ENCODE data around the gene CACNA1G. TPM values are rescaled to one million over a fixed set of nuclear protein-coding genes. Genes with fewer than 3 reads are reported as not detected.

The CACNA1G gene
- polyA plus RNA-seq, 1 donor from 2014 or later, result 10.9 TPM

- Histone ChIP-seq H3K79me2 (replicated peaks; ENCODE audit: insufficient read depth, low read length) (no peaks in the 10 kb centered on the region), H3K4me3 (ENCODE audit: low read length) (no peak overlapping the region), H3K4me2 (ENCODE audit: low read length) (no peak overlapping the region), H3F3A (ENCODE audit: insufficient read depth, low read length, poor library complexity, severe bottlenecking) (no peaks in the 10 kb centered on the region), H3K9me3 (ENCODE audit: low read length) (no peaks in the 10 kb centered on the region), H4K20me1 (ENCODE audit: insufficient read depth) (no peaks in the 10 kb centered on the region), H3K27me3 (ENCODE audit: insufficient read depth, low read depth, low read length) (peaks cover 35% of the 10 kb centered on the region), H3K27ac (ENCODE audit: low read length) (no peak overlapping the region), H3K9me2 (ENCODE audit: insufficient read depth, low read length) (no peaks in the 10 kb centered on the region), H3K9ac (ENCODE audit: low read length) (no peak overlapping the region), H3K36me3 (ENCODE audit: insufficient read depth, low read length) (no peaks in the 10 kb centered on the region), H2AFZ (ENCODE audit: low read depth, low read length) (no peak overlapping the region)
- TF ChIP-seq RAD21 (conservative IDR thresholded peaks at IDR 0.05) (no peak), MXI1 (conservative IDR thresholded peaks at IDR 0.05; ENCODE audit: poor library complexity, severe bottlenecking) (no peak), EP300 (conservative IDR thresholded peaks at IDR 0.05; ENCODE audit: poor library complexity, severe bottlenecking) (no peak), SMC3 (conservative IDR thresholded peaks at IDR 0.05; ENCODE audit: poor library complexity) (no peak), CTCF (IDR thresholded peaks at IDR 0.05; ENCODE audit: poor library complexity, severe bottlenecking) (no peak), POLR2AphosphoS5 (IDR thresholded peaks at IDR 0.05) (no peak), TAF1 (IDR thresholded peaks at IDR 0.05; ENCODE audit: low read depth) (no peak), REST (IDR thresholded peaks at IDR 0.05; ENCODE audit: borderline replicate concordance) (no peak)
Observed at GRCh38 chr17:50556803-50557202, 3.7 kb upstream of the CACNA1G start.

- H2AFZ ChIP-seq (ENCODE audit: low read depth, low read length), result no peak overlapping the region
- H3K36me3 ChIP-seq (ENCODE audit: insufficient read depth, low read length), result no peaks in the 10 kb centered on the region
- no peaks in the 10 kb centered on the region for H3K9me3 ChIP-seq (ENCODE audit: low read length)
- H3K4me3 ChIP-seq (ENCODE audit: low read length), result no peak overlapping the region
- TF ChIP-seq POLR2AphosphoS5 (IDR thresholded peaks at IDR 0.05) (no peak), CTCF (IDR thresholded peaks at IDR 0.05; ENCODE audit: poor library complexity, severe bottlenecking) (no peak)
- H3K9me2 ChIP-seq (ENCODE audit: insufficient read depth, low read length), result no peaks in the 10 kb centered on the region
- H3K4me2 ChIP-seq (ENCODE audit: low read length), result no peak overlapping the region
- H3K27me3 ChIP-seq (ENCODE audit: insufficient read depth, low read depth, low read length), result peaks cover 42% of the 10 kb centered on the region
- no peaks in the 10 kb centered on the region for H3K79me2 ChIP-seq (replicated peaks; ENCODE audit: insufficient read depth, low read length)
- H3K9ac ChIP-seq (ENCODE audit: low read length), result no peak overlapping the region
- H3F3A ChIP-seq (ENCODE audit: insufficient read depth, low read length, poor library complexity, severe bottlenecking), result no peaks in the 10 kb centered on the region
- H3K27ac ChIP-seq (ENCODE audit: low read length), result no peak overlapping the region
- H4K20me1 ChIP-seq (ENCODE audit: insufficient read depth), result no peaks in the 10 kb centered on the region
Observed at GRCh38 chr17:50557630-50558029, 2.9 kb upstream of the CACNA1G start.

Measured in neural cell (in vitro differentiated cells).